Kidney glomerular epithelial cell (primary cell): ENCODE results near the gene STX17.
"Not testable (repeated sequence)": the region's sequence is repeated elsewhere in the genome, so short reads cannot be mapped to it uniquely, and the experiment has no call there.

Source experiments
- DNase-seq: peaks from one replicate; lab custom pipeline; 2025; lab: John Stamatoyannopoulos, UW

The STX17 gene

GRCh38 chr9:99971410-99971809 is 65.0 kb downstream of the STX17 start:
- no peak for DNase-seq

DNA sequence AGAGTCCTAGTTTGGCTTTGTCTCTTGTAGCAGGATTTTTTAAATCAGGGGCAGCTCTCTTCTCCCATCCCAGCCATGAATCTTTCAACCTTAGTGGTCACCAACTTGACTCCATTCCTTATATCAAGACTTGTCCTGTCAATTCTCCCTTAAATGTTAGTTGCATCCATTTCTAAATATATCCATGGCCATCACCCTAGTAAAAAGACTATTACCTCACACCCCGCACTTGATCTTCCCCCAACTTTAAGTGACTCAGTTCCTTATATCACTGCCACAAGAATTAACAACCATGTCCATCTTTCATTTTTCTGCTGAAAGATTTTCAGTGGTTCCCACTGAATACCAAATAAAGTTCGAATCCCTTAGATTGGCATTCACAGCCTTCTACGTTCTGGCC is 67.0 kb downstream of the STX17 start:
- DNase-seq: no peak

GRCh38 chr9:99977033-99977792 is 70.8 kb downstream of the STX17 start:
- DNase-seq: no peak

DNA sequence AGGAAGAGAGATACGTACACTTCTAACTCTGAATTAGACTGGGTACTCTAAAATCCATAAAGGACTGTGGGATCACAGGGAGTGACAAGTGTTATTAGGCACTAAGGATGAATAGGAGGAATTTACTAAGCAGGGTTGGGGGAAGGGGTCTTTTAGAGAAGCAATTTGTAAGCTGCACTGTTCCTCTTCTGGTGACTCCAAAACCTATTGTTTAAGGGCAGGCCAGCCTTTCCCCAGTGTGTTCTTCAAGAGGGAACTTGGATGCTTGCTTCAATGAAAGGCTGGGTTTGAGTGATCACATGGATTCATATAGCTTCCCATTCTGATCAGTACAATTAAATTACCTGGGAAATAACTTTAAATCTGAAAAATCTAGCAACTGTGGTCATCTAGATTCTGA is 71.8 kb downstream of the STX17 start:
- DNase-seq: no peak

- no peak for DNase-seq
Measured at GRCh38 chr9:99980598-99980997, 74.1 kb downstream of the STX17 start.

- no peak for DNase-seq
Measured at GRCh38 chr9:99986642-99987041, 80.2 kb downstream of the STX17 start.

- not testable (repeated sequence) for DNase-seq
Measured at GRCh38 chr9:99990508-99990907, 84.1 kb downstream of the STX17 start.

DNA sequence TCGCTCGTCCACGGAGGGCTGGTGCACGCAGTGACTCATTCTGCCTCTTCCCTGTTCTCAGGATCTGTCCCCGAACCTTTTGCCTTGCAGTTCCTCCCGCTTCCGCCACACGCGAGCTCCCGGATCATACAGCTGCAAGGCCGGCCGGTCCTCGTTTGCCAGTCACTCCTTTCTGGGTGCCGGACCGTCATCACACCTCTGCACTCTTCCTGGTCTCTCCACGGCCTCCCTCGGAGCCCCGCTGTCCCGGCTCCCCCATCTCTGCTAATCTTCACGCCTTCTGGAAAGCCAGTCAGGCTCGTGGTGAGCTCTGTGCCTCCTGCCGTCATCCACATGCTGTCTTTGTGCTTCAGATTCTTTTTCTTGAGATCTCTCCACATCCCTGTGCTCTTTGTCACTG is 91.8 kb downstream of the STX17 start:
- DNase-seq: no peak

GRCh38 chr9:99998866-99999265 is 92.4 kb downstream of the STX17 start:
- no peak for DNase-seq

DNA sequence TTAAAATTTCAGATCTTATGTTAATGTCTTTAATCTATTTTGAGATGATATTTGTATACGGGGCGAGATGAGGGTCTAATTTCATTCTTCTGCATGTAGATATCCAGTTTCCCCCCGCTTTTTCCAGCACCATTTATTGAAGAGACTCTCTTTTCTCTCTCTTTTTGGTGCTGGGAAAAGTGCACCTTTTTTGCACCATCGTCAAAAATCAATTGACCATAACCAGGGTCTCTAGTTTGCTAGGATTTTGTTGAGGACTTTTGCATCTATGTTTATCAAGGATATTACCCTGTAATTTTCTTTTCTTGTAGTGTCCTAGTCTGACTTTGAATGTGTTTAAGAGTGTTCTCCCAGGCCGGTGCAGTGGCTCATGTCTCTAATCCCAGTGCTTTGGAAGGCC is 93.3 kb downstream of the STX17 start:
- DNase-seq: no peak

DNA sequence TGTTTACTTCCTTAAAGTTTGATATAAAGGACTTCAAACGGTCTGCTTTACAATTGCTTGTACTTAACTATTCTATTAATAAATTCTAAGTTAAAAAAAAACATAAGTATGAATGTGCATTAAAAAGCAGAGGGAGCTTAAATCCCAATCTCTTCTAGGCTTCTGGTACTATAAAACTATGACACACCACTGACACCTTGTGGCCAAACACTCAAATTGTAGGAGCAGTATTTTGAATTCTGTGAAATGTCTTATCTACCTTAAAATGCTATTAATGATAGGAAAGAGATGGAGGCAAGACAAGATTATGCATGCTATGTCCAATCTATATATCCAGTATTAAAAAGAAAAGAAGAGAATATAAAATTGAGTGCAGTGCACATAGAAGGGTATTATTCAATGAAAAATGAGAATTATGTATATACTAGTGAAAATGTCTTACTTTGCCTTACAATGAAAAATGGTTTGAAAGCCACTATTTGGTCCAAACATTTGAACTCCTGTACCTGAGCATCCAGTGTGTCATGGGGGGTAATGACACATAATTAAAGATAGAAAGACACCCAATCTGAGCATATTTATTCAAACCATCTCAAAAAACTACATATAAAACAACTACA is 104.7 kb downstream of the STX17 start:
- peak; percentile 34 for DNase-seq

DNA sequence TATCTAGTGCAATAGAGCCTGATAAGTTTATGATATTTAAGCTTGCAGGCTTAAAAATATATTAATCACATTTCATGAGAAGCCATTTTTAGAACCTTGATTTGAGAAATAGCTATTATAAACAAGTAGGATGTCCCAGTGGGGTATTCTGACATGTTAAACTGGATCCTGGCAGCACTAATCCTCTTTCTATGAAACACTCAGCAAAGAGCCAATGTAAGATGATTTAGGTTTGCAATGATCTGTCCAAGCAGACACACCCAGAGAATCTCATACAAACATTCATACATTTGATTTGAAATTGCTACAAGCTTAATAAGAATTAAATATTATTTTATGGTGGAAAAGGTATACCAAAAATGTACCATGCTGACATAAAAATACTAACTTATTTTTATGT is 105.8 kb downstream of the STX17 start:
- DNase-seq: no peak

- DNase-seq: no peak
Measured at GRCh38 chr9:100013573-100013972, 107.1 kb downstream of the STX17 start.

DNA sequence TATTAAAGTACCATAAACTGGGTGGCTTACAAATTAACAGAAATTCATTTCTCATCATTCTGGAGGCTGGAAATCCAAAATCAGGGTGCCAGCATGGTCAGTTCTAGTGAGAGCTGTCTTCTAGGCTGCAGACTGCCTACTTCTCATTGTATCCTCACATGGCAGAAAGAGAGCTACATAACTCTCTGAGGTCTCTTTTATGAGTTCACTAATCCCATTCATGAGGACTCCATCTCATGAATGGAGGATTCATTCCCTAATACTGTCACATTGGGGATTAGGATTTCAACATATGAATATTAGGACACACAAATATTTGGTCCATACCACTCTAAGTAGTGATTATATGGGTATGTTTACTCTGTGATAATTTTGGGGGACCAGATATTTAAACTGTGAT is 108.4 kb downstream of the STX17 start:
- no peak for DNase-seq

GRCh38 chr9:100019541-100019940 is 113.1 kb downstream of the STX17 start:
- DNase-seq: no peak
